OCI-LY1 (cell line): ENCODE results near the gene DIP2A.

Source experiments
- EZH2 ChIP-seq: fragments of 200-600 bp; sonication (generic), shearing (Covaris generic); IDR thresholded peaks from 2 replicates; pipeline ENCODE4 v1.8.0; 2017; ENCODE audit warnings: borderline replicate concordance, mixed run types, mild to moderate bottlenecking, antibody characterized with exemption, low read length, moderate library complexity, mixed read lengths
- TF ChIP-seq, protein P1 (sequence below): fragments of 200-600 bp; sonication (generic), shearing (Covaris generic); IDR thresholded peaks from 2 replicates; pipeline ENCODE4 v1.5.1; 2017; ENCODE audit warnings: mild to moderate bottlenecking, antibody characterized with exemption, low read length, moderate library complexity, mixed read lengths

DNA sequence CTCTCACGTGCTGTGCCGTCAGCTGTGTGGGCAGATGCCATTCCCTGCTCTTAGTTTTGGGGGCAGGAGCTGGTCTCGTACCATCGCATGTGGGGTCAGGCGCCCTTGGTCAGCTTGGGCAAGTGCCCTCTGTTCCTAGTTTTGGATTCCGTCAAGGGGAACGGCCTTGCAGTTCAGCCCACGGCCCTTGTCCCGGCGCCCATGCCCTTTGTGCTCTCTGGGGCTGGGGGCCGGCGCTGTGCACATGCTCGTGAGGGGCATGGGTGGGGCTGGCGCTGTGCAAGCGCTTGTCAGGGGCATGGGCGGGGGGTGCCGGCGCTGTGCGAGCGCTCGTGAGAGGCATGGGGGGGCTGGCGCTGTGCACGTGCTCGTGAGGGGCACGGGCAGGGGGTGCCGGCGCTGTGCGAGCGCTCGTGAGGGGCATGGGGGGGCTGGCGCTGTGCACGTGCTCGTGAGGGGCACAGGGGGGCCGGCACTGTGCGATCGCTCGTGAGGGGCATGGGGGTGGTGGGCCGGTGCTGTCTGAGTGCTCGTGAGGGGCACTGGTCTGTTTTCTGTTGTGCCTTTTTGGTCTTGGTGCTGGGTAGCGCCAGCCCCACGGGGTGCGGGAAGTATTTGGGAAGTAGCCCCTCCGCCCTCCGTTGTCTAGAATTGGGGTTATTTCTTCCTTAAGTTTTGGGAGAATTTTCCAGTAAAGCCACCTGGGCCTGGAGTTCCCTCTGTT is 29.5 kb upstream of the DIP2A start:
- TF ChIP-seq, protein P1, sequence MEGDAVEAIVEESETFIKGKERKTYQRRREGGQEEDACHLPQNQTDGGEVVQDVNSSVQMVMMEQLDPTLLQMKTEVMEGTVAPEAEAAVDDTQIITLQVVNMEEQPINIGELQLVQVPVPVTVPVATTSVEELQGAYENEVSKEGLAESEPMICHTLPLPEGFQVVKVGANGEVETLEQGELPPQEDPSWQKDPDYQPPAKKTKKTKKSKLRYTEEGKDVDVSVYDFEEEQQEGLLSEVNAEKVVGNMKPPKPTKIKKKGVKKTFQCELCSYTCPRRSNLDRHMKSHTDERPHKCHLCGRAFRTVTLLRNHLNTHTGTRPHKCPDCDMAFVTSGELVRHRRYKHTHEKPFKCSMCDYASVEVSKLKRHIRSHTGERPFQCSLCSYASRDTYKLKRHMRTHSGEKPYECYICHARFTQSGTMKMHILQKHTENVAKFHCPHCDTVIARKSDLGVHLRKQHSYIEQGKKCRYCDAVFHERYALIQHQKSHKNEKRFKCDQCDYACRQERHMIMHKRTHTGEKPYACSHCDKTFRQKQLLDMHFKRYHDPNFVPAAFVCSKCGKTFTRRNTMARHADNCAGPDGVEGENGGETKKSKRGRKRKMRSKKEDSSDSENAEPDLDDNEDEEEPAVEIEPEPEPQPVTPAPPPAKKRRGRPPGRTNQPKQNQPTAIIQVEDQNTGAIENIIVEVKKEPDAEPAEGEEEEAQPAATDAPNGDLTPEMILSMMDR = no peak
- no peak for TF ChIP-seq EZH2
